K562 (cell line): ENCODE results near the gene IFIT2. TPM values are rescaled to one million over a fixed set of nuclear protein-coding genes. Genes with fewer than 3 reads are reported as not detected.

Source experiments
- ATAC-seq: fragments of 200-7000 bp; cut with Tn5 transposase; 3 replicates; pipeline ENCODE4 v1.9.1; 2020; ENCODE audit warnings: moderate library complexity
- BruUV-seq: library from RNA; stranded (reverse); fragments of 400-500 nt; replicated peaks from 2 replicates; lab custom pipeline; 2021; lab: Mats Ljungman, UMichigan
- CTCF ChIA-PET: fragments of 300-600 bp; formaldehyde crosslinking; extraction: SDS; loops from one replicate; lab custom pipeline; 2021; ENCODE audit warnings: low intra/inter-chr PET ratio; lab: Yijun Ruan, JAX
- POLR2A ChIA-PET: fragments of 300-600, 350-650 bp; sonication (Branson Sonifier 250); formaldehyde crosslinking; extraction: SDS; loops from one replicate; lab custom pipeline; 2021; ENCODE audit warnings: antibody characterized with exemption, inconsistent platforms; lab: Yijun Ruan, JAX
- DNase-seq, 4 experiments: peaks; one replicate each; pipeline versions ENCODE4 v3.0.0 to v3.0.0-alpha.2; 2011 to 2018; ENCODE audit warnings: low spot score in 3 of 4, mixed read lengths in 3 of 4; ENCODE audit errors: extremely low read depth in 1 of 4
- FAIRE-seq: peaks from 2 replicates; lab custom pipeline; 2011; peaks lifted over from hg19 to GRCh38; lab: Jason Lieb, UNC
- H2AFZ ChIP-seq: 2 replicates; pipeline ENCODE4 v1.6.0; 2011; ENCODE audit warnings: low read depth, low read length, control low read depth, inconsistent platforms
- H3K27ac ChIP-seq: fragments of 200-600 bp; 3 replicates; pipeline ENCODE4 v1.8.0; 2011; ENCODE audit warnings: low read depth, mild to moderate bottlenecking, control low read depth, inconsistent platforms, low read length, moderate library complexity, mixed read lengths; ENCODE audit errors: extremely low read depth
- H3K27me3 ChIP-seq, 2 experiments: fragments of 300-600 bp in 1 of 2; 2 replicates in 1 of 2; 3 replicates in 1 of 2; pipeline versions ENCODE4 v1.6.0 to v1.8.0; 2011; ENCODE audit warnings: inconsistent platforms in 2 of 2, low read length in 2 of 2, mild to moderate bottlenecking in 1 of 2, mixed read lengths in 1 of 2, moderate library complexity in 1 of 2; ENCODE audit not compliant: control insufficient read depth in 2 of 2, insufficient read depth in 2 of 2
- H3K36me3 ChIP-seq: fragments of 300-600 bp; 3 replicates; pipeline ENCODE4 v1.8.0; 2011; ENCODE audit warnings: mild to moderate bottlenecking, low read length, inconsistent platforms; ENCODE audit not compliant: control insufficient read depth, insufficient read depth
- H3K4me1 ChIP-seq, 2 experiments: fragments of 200-600 bp in 1 of 2; replicated peaks in 1 of 2; 2 replicates in 1 of 2; 3 replicates in 1 of 2; pipeline versions ENCODE4 v1.5.1 to v1.8.0; 2011; ENCODE audit warnings: inconsistent platforms in 2 of 2, low read length in 2 of 2, mild to moderate bottlenecking in 1 of 2, mixed read lengths in 1 of 2, moderate library complexity in 1 of 2; ENCODE audit not compliant: control insufficient read depth in 2 of 2, insufficient read depth in 2 of 2
- H3K4me2 ChIP-seq: 2 replicates; pipeline ENCODE4 v1.6.1; 2011; ENCODE audit warnings: low read length, control low read depth, inconsistent platforms, mixed read lengths; ENCODE audit not compliant: insufficient read depth
- H3K4me3 ChIP-seq: fragments of 200-600 bp; sonication (generic), shearing (Covaris generic); 2 replicates; pipeline ENCODE4 v1.5.1; 2016; ENCODE audit warnings: control low read depth, inconsistent platforms
- H3K79me2 ChIP-seq: fragments of 200-600 bp; 3 replicates; pipeline ENCODE4 v1.8.0; 2011; ENCODE audit warnings: low read length, inconsistent platforms; ENCODE audit not compliant: control insufficient read depth, insufficient read depth
- H3K9ac ChIP-seq, 2 experiments: 2 replicates each; pipeline versions ENCODE4 v1.6.0 to v1.6.1; 2011; ENCODE audit warnings: low read depth in 2 of 2, low read length in 2 of 2, control low read depth in 1 of 2, inconsistent platforms in 1 of 2, mild to moderate bottlenecking in 1 of 2, mixed read lengths in 1 of 2; ENCODE audit not compliant: insufficient read depth in 1 of 2
- H3K9me1 ChIP-seq: one replicate; pipeline ENCODE4 v1.6.0; 2011; ENCODE audit warnings: inconsistent platforms, mild to moderate bottlenecking, low read length, moderate library complexity; ENCODE audit not compliant: control insufficient read depth, insufficient read depth
- H3K9me3 ChIP-seq: replicated peaks from 2 replicates; pipeline ENCODE4 v1.5.1; 2011; ENCODE audit warnings: low read depth, low read length, inconsistent platforms; ENCODE audit not compliant: control insufficient read depth, insufficient read depth
- H4K20me1 ChIP-seq: replicated peaks from 2 replicates; pipeline ENCODE4 v1.6.1; 2011; ENCODE audit warnings: low read length, inconsistent platforms, mixed read lengths; ENCODE audit not compliant: control insufficient read depth, insufficient read depth
- ETV5 ChIP-seq: sonication (generic); formaldehyde crosslinking; IDR thresholded peaks from 2 replicates; pipeline ENCODE4 v1.4.0; 2020; ENCODE audit warnings: low read depth, mild to moderate bottlenecking, missing genetic modification reagents
- MAFK ChIP-seq: IDR thresholded peaks from 2 replicates; pipeline ENCODE4 v1.6.1; 2011; ENCODE audit warnings: low read length, improper control_type of control experiment
- NFXL1 ChIP-seq: fragments of 450-650 bp; formaldehyde crosslinking; IDR thresholded peaks from 2 replicates; pipeline ENCODE4 v1.4.0; 2021; ENCODE audit warnings: mild to moderate bottlenecking
- SPI1 ChIP-seq: IDR thresholded peaks from 2 replicates; pipeline ENCODE4 v1.6.1; 2011; ENCODE audit warnings: low read depth, low read length, control low read depth, borderline replicate concordance
- ZNF444 ChIP-seq: fragments of 250-450 bp; sonication (Bioruptor Pico); IDR thresholded peaks from 2 replicates; pipeline ENCODE4 v1.4.0; 2020; ENCODE audit warnings: mild to moderate bottlenecking, moderate library complexity
- ZNF76 ChIP-seq: fragments of 250-450 bp; sonication (Bioruptor Pico); IDR thresholded peaks from 2 replicates; pipeline ENCODE4 v1.4.0; 2020; ENCODE audit warnings: mild to moderate bottlenecking, moderate library complexity, borderline replicate concordance
- WGBS: fragments of 100-300 bp; shearing (Covaris generic); methylation state at CpG from one replicate; pipeline ENCODE4 v1.1.6; 2016; ENCODE audit warnings: low coverage, mixed read lengths; ENCODE audit not compliant: insufficient coverage; ENCODE audit errors: missing lambda C conversion rate; 5-methylcytosine and 5-hydroxymethylcytosine counted together
- in situ Hi-C: fragments of 300-500 bp; cut with MboI; formaldehyde crosslinking; loops from 4 replicates; pipeline ENCODE4 v1.15.0; 2018; ENCODE audit warnings: inconsistent platforms, mixed read lengths
- intact Hi-C: fragments of 100-400 bp; cut with micrococcal nuclease; formaldehyde crosslinking; loops from 2 replicates; pipeline ENCODE4 v1.14.2; 2022
- polyA plus RNA-seq, 8 experiments: library from polyadenylated mRNA; depleted of rRNA in 4 of 8; stranded (reverse) in 5 of 8; unstranded in 3 of 8; fragments of >200 nt; fragmentation: Nextera tagmentation in 2 of 8; fragmentation: Illumina TruSeq in 1 of 8; extraction: Ambion mirVana in 2 of 8; extraction: Trizol in 1 of 8; gene quantifications; 2 replicates each; pipeline versions ENCODE4 v1.2.1 to v1.2.3, GENCODE V29; 2011 to 2014; ENCODE audit warnings: inconsistent platforms in 1 of 8, missing spikeins in 1 of 8
- total RNA-seq, 7 experiments: library from RNA; depleted of rRNA in 6 of 7; stranded (reverse); fragments of >200 nt in 6 of 7; fragmentation: Illumina TruSeq in 2 of 7; extraction: Trizol in 2 of 7; gene quantifications; 2 replicates each; pipeline versions ENCODE4 v1.2.1 to v1.2.3, GENCODE V29; 2011 to 2021; ENCODE audit warnings: low replicate concordance in 1 of 7
- TF ChIP-seq, protein P1 (sequence below): fragments of 450-650 bp; IDR thresholded peaks from 2 replicates; pipeline ENCODE4 v1.6.1; 2016
- TF ChIP-seq, protein P2 (sequence below), 2 experiments: IDR thresholded peaks; 2 replicates each; pipeline ENCODE4 v1.6.1; 2012; ENCODE audit warnings: improper control_type of control experiment in 2 of 2, low read depth in 2 of 2, low read length in 2 of 2, borderline replicate concordance in 1 of 2
- TF ChIP-seq, protein P3 (sequence below), 3 experiments: fragments of 200-800 bp in 1 of 3; fragments of 250-450 bp in 1 of 3; fragments of 450-650 bp in 1 of 3; sonication (Bioruptor Pico) in 1 of 3; sonication (Bioruptor generic) in 1 of 3; formaldehyde crosslinking in 1 of 3; IDR thresholded peaks; 2 replicates each; pipeline versions ENCODE4 v1.6.1 to v1.8.0; 2016 to 2022; ENCODE audit warnings: mild to moderate bottlenecking in 2 of 3, missing genetic modification characterization in 2 of 3, missing compliant biosample characterization in 1 of 3, moderate library complexity in 1 of 3
- TF ChIP-seq, protein P4 (sequence below): conservative IDR thresholded peaks from 2 replicates; pipeline ENCODE4 v1.6.1; 2011; ENCODE audit warnings: low read depth, mild to moderate bottlenecking, low read length; ENCODE audit not compliant: control insufficient read depth

IFIT2 gene
- total and polyA plus RNA-seq, 9 of the 15 experiments (the other 6 are each of a cell fraction or from before 2014, with no cell fraction given): 0.03 to 0.25 (median 0.10) TPM; not detected in 1

DNA sequence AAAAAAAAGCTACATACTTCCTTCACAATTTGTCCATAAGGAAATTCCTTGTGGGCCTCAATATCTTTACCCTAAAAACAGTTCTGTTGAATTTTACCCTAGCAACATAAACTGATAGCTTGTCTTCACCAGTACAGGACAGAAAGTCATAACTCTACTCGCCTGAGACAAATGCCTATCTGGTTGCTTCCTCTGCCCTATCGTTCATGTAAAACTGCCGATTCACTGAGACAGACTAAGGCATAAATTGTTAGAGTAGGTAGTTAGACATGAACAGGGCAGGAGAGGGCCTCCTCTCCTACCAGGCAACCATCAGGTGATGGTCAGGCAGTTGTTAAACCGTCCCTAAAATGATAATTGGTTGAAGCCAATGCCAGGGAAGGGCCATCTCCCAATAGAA lies 51.0 kb downstream of the IFIT2 start (continued):
- TF ChIP-seq MAFK: peak; percentile 33; the same call in 1 of the 2 replicates
- TF ChIP-seq, protein P1, sequence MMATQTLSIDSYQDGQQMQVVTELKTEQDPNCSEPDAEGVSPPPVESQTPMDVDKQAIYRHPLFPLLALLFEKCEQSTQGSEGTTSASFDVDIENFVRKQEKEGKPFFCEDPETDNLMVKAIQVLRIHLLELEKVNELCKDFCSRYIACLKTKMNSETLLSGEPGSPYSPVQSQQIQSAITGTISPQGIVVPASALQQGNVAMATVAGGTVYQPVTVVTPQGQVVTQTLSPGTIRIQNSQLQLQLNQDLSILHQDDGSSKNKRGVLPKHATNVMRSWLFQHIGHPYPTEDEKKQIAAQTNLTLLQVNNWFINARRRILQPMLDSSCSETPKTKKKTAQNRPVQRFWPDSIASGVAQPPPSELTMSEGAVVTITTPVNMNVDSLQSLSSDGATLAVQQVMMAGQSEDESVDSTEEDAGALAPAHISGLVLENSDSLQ: peak; percentile 67

DNA sequence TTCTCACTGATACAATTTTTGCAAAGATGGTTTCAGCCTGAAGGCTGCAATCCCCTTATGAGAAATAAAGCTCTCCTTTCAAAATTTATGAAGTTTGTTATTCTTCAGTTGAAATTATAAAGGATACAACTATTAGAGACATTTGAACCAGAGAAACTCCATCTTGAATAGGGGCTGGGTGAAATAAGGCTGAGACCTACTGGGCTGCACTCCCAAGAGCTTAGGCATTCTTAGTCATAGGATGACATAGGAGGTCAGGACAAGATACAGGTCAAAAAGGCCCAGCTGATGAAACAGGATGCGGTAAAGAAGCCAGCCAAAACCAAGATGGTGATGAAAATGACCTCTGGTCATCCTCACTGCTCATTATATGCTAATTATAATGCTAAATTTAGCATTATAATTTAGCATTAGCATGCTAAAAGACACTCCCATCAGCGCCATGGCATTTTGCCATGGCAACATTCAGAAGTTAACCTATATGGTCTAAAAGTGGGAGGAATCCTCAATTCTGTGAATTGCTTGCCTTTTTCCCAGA lies 53.6 kb downstream of the IFIT2 start:
- Histone ChIP-seq H3K9me3 (no peaks in the 10 kb centered on the region; the same call in 1 of the 2 replicates), H4K20me1 (no peaks in the 10 kb centered on the region), H3K4me3 (no peak overlapping the region), H3K9ac (no peak overlapping the region), H2AFZ (no peak overlapping the region), H3K27me3 (no peaks in the 10 kb centered on the region), H3K9me1 (no peaks in the 10 kb centered on the region), H3K36me3 (no peaks in the 10 kb centered on the region), H3K4me1 (peaks cover 5 to 28% of the 10 kb centered on the region in 2 experiments; a peak in 4 of 5 replicates), H3K4me2 (no peak overlapping the region), H3K27ac (no peak overlapping the region), H3K79me2 (no peaks in the 10 kb centered on the region)
- intact Hi-C loops (no loop called here), in situ Hi-C loops (no loop called here)
- ChIA-PET CTCF (no interaction called here), POLR2A (interaction anchor here (0.6 kb wide), 1 partner anchor 14 kb away, joined by 3 read pairs; no protein-coding TSS in a partner anchor)
- no TSS peak for BruUV-seq
- ATAC-seq (peak; percentile 38; the same call in 2 of the 3 replicates), FAIRE-seq (no peak), DNase-seq (peak in 1 of 4 experiments; percentile 35)
- 17% methylated on average over 2 of the region's 2 CpGs for WGBS
- TF ChIP-seq ETV5 (CRISPR knock-in tag): no peak
- TF ChIP-seq ZNF444: peak; percentile 76; the same call in 1 of the 2 replicates
- peak; percentile 77; the same call in 1 of the 2 replicates for TF ChIP-seq ZNF76 (CRISPR knock-in tag)
- TF ChIP-seq, protein P2, sequence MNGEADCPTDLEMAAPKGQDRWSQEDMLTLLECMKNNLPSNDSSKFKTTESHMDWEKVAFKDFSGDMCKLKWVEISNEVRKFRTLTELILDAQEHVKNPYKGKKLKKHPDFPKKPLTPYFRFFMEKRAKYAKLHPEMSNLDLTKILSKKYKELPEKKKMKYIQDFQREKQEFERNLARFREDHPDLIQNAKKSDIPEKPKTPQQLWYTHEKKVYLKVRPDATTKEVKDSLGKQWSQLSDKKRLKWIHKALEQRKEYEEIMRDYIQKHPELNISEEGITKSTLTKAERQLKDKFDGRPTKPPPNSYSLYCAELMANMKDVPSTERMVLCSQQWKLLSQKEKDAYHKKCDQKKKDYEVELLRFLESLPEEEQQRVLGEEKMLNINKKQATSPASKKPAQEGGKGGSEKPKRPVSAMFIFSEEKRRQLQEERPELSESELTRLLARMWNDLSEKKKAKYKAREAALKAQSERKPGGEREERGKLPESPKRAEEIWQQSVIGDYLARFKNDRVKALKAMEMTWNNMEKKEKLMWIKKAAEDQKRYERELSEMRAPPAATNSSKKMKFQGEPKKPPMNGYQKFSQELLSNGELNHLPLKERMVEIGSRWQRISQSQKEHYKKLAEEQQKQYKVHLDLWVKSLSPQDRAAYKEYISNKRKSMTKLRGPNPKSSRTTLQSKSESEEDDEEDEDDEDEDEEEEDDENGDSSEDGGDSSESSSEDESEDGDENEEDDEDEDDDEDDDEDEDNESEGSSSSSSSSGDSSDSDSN (IDR thresholded peaks at IDR 0.05; ENCODE audit: borderline replicate concordance in 1 of 2, low read depth in 2 of 2, low read length in 2 of 2): no peak
- TF ChIP-seq, protein P3, sequence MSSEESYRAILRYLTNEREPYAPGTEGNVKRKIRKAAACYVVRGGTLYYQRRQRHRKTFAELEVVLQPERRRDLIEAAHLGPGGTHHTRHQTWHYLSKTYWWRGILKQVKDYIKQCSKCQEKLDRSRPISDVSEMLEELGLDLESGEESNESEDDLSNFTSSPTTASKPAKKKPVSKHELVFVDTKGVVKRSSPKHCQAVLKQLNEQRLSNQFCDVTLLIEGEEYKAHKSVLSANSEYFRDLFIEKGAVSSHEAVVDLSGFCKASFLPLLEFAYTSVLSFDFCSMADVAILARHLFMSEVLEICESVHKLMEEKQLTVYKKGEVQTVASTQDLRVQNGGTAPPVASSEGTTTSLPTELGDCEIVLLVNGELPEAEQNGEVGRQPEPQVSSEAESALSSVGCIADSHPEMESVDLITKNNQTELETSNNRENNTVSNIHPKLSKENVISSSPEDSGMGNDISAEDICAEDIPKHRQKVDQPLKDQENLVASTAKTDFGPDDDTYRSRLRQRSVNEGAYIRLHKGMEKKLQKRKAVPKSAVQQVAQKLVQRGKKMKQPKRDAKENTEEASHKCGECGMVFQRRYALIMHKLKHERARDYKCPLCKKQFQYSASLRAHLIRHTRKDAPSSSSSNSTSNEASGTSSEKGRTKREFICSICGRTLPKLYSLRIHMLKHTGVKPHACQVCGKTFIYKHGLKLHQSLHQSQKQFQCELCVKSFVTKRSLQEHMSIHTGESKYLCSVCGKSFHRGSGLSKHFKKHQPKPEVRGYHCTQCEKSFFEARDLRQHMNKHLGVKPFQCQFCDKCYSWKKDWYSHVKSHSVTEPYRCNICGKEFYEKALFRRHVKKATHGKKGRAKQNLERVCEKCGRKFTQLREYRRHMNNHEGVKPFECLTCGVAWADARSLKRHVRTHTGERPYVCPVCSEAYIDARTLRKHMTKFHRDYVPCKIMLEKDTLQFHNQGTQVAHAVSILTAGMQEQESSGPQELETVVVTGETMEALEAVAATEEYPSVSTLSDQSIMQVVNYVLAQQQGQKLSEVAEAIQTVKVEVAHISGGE (CRISPR knock-in tag; IDR thresholded peaks at IDR 0.05): 0 out of 6 replicates have a peak, but pooled peaks of 1 of the 3 experiments have one; percentile 33
- TF ChIP-seq NFXL1 (CRISPR knock-in tag): peak; percentile 76; the same call in 1 of the 2 replicates
- TF ChIP-seq, protein P4, sequence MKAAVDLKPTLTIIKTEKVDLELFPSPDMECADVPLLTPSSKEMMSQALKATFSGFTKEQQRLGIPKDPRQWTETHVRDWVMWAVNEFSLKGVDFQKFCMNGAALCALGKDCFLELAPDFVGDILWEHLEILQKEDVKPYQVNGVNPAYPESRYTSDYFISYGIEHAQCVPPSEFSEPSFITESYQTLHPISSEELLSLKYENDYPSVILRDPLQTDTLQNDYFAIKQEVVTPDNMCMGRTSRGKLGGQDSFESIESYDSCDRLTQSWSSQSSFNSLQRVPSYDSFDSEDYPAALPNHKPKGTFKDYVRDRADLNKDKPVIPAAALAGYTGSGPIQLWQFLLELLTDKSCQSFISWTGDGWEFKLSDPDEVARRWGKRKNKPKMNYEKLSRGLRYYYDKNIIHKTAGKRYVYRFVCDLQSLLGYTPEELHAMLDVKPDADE: no peak
- TF ChIP-seq SPI1: no peak
